Stimulated activated CD8-positive, alpha-beta memory T cell treated with anti-CD3 and anti-CD28 coated beads, Interleukin-15, amount 100 ng/mL, for 24 hours (primary cell): ENCODE data around the gene GLB1L.
"Not testable (repeated sequence)": the region's sequence is repeated elsewhere in the genome, so short reads cannot be mapped to it uniquely, and the experiment has no call there.

Experiments
- DNase-seq: peaks from one replicate; pipeline ENCODE4 v3.0.0-alpha.2; 2020; ENCODE audit warnings: low read depth

GLB1L gene

DNA sequence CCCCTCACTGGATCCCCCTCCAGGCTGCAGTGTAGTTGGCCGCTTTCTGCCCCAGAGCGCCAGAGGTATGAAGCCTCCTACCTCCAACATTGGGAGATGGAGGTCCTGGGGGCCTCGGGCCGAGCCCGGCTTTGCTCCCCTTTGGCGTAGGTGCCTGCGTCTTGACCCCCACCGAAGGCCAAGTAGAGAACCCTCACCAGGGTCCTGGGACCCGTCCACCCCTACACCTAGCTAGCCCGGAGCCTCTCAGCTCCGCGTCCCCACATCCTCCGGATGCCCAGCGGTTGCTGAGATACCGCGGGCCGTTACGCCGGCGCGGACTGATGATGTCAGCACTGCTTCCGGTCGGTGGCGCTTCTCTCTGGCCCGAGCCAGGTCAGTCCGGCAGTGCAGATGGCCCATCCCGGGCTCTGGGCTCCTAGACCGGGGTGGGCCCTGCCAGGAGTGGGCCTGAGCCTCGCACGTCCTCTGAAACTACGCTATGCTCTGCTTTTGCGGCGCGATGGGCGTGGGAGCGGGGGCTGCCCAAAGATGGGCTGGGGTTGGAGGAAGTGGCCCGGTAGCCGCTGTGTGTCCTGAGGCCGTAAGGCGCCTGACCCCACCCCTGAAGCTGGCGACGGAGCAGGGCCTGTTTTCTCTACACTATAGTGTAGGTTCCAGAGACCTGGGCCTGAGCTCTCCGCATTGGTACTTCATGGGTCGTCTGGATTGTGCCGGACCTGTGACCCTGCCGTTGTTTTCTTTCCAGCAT, at the start of gene GLB1L, which contains the start of gene STK16:
Gene GLB1L, minus strand, starts transcription at position 297 of the 751 bp plus-strand sequence. CDS start 1,871 bp downstream, outside the sequence.
Gene STK16, plus strand, starts transcription at position 332 of the 751 bp plus-strand sequence. CDS start 521 bp downstream, outside the sequence.
- DNase-seq: peak; percentile 95

DNA sequence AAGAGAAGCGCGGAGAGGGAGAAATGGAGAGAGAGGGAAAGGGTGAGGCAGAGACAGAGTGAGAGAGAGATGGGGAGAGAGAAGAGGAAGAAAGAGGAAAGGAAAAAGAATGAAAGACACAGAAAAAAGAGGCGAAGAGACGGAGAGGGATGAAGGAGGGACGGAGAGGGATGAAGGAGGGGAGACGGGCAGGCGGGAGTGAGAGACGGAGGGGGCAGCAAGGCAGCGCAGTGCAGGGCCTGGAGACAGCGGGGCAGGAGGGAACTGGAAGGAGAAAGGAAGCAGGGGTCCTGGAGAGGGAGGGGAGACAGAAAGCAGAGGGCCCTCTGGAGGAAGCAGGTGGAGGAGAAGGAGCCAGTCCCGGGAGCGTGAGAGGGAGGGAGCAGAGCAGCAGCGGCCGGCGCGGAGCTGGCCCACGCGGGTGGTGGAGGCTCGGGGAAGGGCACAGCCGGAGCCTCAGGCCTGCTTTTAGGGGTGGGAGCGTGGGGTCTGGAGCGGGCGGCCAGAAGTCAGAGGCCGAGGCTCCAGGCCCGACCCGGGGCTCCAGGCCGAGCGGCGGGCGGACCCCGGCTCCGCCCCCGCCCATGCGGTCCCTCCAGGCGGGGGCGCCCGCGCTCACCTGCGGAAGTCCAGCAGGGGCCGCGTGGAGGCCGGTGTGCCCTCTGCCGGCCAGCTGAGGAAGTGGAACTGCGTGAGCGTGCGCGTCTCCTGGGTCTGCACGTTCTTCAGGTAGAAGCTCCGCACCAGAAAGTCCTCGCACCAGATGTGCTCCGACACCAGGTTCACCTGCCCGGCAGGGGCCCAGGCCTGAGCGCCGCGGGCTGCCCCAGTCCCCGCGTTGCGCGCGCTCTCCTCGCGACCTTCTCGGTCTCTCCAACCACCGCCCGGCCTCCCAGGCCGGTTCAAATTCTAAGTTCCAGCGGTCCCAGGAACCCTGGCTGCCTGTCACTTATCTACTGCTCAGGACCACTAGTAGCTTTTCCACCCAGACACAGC, 49.4 kb upstream of the GLB1L start:
- peak; percentile 81 for DNase-seq

DNA sequence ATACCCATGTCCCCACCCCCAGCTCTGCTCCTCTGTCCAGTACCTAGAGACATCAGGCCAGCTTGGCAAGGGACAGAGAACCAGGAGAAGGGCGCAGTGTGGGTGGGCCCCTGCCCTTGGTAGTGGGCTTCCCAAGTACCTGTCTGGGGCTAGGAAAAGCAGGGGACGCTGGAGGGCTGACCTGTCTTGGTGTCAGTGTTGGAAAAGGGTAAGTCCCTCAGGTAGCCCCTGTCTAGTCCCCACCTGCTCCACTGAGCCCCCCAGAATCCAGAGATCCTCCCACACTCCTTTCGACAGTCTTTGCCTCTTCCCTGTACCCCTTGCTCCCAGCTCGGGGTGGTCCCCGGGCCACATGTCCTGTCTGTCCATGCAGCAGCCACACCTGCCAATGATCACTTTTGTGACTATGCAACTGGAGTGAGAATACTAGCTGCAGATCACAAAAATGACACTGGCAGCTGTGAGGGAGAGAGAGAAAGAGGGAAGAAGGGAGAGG, 48.5 kb upstream of the GLB1L start:
- no peak for DNase-seq

DNA sequence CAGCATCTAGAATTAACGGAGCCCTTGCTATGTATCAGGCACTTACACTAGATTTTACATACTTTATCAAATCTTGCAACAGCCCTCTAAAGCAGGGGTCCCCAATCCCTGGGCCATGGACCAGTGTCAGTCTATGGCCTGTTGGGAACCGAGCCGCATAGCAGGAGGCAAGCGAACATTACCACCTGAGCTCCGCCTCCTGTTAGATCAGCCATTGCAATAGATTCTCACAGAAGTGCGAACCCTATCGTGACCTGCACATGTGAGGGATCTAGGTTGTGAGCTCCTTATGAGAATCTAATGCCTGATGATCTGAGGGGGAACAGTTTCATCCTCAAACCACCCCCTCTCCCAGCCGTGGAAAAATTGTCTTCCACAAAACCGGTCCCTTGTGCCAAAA, 47.4 kb upstream of the GLB1L start:
- no peak for DNase-seq

DNA sequence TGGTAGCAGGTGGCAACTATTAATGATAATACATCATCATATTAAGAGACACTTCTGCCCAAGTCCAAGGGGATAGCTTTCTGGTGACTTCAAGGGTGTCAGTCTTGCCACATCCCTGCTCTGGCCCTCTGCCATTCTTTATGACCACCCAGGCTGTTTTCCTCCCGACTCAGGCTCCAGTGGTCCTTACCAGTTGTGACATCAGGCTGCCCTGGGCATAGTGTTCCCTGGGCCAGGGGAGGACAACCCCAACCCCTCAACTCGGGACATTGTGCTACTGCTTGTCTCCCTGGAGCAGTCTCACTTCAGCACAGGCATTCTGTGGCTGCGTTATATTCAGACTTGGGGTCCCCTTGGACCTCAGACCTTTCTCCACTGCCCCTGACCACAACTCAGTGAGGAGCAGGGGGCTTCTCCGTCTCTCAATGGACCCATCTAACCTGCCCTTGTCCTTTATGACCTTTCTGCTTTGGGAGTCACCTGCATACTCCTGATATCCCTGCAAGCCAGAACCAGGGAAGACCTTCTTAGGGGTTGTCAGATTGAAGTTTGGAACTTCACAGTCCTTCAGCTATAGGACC, 46.8 kb upstream of the GLB1L start:
- no peak for DNase-seq

DNA sequence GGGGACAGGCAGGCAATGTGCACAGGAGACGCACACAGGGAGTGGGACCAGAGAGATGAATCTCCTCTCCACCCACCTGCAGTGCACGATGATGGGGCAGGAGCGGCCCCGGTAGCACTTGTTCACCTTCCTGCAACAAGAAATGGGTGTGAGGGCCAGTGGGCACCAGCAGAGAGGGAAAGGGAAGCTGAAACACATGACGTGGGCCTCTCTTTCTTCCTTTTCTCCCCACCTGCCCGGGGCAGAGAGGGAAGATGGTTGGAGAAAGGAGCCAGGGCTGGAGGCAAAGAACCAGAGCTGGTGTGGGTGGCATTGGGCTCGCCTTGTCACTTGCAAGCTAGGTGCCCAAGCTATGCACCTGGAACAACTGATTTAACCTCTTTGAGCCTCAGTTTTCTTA, 46.1 kb upstream of the GLB1L start:
- DNase-seq: no peak

DNA sequence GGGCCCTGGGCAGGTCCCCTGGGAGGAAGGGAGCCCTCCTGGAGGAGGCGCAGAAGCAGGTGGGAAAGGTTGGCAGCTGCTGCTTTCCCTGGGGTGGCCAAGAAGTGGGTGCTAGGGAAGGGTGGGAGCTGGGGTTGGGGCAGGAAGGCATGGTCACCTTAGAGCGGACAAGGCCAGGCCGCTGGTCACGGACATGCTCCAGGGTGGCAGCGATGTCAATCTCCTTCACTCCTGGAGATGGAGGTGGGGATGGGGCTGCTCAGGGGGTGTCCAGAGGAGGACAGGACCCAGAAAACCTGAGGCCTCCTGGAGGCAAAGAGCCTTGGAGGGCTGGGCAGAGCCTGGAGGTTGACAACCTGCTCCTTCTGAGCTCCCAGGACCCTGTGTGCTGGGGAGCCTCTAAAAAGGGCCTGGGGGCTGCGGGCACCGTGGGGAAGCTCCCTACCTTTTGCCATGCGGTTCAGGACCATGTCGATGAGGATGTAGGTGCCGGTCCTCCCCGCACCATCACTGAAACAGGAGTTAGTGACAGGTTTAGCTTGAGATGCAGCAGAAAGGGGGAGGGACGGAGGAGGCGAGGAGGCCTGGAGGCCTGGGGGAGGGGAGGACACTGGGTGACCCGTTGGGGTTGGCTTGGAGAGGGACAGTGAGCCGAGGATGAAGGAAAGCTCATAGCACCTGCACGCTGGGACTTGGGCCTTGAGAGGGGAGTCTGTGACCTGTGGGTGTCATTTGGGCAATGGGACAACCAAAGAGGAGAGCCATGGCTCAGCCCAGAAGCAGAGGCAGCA, 45.3 kb upstream of the GLB1L start:
- DNase-seq: no peak

DNA sequence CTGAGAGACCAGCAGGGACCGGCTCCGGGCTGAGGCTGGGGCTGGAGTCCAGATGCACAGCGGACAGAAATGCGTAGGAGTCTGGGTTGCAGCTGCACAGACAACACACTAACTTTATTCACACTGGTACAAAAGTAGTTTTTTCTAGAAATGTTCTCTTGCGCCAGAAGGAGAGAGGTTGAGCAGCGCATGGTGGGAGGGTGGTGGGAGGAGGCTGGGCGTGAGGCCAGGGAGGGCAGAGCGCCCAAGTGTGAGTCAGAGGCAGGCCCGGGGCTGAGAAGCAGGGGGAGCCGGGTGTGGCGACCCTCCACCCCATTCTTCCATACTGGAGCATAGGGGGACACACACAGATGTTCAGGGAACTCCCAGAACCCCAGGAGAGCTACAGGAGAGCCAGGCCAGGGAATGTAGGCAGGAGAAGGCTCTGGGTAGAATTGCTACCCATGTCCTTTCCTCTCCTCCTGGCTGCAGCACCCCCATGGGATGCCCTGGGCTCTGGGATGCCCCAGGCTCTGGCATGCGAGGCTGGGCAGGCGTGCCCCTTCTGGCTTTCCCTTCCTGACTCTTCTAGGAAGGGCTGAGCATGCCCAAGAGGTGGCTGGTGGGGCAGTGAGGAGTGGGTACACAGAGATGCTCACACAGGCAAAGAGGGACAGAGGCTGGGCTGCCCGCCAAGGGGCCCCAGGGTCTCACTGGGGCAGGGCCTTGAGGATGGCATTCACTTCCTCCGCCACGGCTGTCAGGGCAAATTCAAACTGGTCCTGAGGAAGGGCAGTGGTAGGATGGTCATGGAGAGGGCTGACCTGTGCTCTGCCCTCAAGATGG, 44.5 kb upstream of the GLB1L start:
- no peak for DNase-seq

DNA sequence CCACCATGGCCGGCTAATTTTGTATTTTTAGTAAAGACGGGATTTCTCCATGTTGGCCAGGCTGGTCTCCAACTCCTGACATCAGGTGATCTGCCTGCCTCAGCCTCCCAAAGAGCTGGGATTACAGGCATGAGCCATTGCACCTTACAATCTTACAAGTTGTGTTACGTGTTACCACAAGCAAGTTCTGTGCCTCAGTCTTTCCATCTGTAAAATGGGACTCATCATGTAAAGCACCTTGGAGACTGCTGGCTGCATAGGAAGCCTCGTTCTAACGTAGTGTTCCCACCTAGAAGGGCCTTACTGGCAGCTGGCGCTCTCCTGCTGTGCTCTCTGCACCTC, 43.9 kb upstream of the GLB1L start:
- DNase-seq: no peak

DNA sequence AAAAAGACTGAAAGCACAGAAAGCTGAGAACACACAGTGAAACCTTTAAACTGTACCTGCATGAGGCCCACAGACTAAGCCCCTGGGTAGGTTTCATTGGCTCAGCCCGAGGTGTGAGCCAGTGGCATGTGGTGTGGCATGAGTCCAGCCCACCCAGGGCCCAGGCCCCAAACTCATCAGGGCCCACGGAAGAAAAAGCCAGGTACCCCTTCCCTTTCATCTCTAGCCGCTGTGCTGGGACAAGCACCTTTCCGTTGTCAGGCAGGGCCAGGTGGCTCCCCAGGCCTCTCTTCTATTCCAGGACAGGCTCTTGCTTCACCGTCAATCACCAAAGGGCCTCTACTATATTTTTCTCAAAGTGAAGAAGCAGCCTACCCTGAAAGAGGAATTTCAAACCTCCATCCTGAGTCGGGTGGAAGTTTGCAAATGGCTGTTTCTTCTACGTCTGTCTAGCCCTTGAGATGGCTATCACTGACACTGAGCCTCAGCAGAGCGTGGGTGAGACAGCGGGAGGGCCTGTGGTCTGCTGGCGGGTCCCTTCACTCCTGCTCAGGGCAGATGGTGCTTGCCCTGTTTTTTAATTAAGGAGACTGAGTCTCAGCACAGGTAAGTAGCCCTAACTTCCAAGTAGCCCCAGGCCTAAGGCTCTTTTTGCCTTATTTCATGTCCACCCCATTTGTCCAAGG, 42.5 kb upstream of the GLB1L start:
- no peak for DNase-seq

DNA sequence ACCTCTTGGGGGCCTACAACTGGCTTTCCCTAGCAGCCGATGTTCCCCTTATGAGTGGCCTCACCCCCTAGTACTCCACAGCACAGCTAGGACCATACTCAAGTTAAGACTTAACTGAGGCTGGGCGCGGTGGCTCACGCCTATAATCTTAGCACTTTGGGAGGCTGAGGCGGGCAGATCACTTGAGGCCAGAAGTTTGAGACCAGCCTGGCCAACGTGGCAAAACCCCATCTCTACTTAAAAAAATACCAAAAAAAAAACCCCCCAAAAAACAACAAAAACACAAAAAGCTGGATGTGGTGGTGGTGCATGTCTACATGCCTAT, 41.8 kb upstream of the GLB1L start:
- not testable (repeated sequence) for DNase-seq

DNA sequence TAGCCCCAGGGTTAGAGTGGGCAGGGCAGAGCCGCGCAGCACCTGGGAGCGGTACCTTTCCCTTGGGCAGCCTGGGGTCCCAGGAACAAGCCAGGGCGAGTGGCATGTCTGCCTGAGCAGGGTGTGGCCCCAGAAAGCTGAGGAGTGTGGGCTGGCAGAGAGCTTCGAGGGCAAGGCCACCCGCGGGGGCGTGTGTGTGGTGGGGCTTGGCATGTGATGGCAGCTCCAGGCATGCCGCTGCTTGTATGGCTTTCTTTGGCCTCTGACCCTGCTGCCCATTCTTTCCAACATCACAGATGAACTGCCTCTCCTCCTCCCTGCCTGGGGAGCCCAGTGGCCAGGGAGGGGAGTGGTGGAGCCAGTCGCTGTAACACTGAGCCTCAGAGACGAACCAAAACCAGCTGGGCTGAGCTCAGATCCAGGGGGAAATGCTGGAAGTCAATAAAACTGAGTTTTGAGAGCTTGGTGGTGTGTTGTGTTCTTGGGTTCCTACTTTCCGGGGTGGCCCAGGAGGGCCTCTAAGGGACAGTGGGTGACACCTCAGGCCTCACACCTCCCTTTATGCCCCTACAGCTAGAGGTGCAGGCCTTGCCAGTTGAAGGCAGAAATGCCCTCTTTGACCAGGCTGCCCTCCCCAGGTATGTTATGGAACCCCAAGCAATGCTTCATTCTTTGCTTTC, 41.3 kb upstream of the GLB1L start:
- no peak for DNase-seq

DNA sequence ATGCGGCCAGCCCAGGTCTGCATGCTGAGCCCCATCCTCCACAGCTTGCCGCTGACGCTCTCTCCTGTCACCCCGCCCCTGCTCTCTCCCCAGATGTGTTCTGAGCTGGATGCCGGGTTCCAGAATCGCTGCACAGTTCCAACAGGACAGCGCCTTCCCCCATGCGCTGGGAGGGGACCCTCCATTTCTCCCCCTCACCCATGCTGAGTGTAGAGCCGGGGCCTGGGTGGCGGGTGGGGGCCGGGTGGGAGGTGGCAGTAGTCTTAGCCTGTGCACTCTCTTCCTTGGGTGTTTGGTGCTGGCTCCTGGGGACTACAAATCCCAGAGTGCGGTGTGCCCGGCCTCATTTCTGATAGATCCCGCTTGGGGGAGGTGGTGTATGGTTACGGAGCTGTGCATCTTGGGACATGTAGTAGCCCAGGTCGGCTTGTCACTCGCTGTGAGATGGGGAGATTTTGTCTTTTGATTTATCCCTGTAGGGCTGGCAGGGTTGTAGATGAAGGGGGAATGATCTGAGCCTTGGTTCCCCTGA, 40.7 kb upstream of the GLB1L start:
- no peak for DNase-seq

DNA sequence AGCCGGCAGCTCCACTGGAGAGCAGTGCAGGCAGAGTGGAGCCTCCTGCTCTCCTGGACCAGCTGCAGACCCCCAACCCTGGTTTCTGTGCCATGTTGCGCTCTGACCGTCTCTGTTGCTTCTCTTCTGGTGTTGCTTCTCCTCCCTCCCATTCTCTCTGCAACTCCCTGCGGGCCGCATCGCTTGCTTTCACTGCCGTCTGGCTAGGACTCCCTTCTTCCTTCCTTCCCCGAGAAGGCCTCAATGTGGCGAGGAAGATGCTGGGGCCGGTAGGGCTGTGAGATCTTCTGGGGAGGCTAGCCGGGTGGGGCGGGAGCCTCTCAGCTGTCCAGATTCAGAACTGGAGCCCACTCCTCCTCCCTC, 40.1 kb upstream of the GLB1L start:
- DNase-seq: no peak

DNA sequence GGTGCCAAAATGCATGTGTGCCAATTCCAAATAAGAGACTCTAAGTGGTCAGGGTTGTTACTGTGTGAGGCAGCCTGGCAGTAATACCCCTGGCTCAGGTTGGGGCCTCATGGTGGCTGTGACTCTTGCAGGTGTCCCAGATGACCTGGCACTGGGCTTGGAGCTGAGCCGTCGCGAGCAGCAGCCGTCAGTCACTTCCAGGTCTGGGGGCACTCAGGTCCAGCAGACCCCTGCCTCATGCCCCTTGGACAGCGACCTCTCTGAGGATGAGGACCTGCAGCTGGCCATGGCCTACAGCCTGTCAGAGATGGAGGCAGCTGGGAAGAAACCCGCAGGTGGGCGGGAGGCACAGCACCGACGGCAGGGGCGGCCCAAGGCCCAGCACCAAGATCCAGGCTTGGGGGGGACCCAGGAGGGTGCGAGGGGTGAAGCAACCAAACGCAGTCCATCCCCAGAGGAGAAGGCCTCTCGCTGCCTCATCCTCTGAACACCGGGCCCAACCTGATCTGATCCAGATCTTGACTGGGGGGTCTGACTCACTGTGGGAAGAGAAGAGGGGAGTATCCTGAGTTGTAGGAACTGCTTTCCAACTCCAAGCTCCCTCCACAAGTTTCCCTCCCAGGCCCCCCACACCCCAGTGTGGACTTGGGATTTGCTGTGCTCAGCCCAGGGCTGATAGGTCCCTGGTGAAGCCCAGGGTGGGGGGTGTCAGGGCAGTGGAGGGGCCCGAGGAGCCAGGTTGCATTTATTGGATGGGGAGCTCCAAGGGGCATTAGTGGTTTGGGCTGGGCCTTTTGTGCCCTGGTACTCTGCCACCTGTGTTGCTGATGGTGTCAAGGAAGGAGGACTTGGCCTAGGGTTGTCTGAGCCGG, 39.5 kb upstream of the GLB1L start:
- DNase-seq: no peak

DNA sequence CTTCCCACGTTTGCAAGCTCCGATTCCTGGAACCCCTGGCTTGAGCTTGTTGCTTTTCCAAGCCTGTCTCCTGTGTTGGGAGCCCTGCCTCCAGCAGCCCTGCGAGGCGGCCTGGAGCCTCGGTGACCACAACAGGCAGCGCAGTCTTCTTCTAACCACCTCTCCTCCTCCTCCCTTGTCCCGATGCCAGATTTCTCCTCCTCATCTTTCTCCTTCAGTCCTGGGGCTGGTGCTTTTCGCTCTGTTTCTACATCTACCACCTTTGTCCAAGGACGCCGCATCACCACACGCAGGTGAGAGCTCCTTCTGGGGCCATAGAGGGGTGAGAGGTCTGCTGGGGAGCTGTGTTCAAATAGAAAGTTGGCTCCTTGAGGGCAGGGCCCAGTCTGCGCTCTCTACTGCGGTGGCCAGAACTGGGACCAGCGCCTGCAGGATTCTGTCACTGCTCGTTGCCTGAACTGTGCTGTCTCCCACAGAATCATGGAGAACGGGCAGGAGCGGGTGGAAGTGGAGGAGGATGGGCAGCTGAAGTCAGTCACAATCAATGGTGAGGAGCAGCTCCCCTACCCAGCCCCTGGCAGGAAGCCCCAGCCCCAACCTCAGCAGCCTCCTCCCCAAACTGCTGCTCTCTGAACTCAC, 37.8 kb upstream of the GLB1L start:
- DNase-seq: no peak

DNA sequence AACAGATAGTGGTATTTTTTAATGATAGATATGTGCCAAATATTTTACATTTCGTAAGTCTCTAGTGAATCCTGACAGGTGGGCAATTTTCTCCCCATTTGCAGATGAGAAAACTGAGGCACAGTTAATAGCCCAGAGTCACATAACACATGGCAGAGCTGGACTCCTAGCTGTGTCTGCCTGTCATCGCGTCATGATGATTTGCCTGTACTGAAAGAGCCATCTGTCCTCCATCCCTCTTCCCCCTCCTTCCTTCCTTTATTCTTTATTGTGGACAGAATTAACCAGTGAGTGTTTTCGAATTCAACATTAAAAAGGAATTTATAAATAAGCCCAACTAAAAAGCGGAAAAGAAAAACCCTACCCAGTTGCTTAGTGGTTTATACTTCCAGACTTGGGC, 37.1 kb upstream of the GLB1L start:
- no peak for DNase-seq

DNA sequence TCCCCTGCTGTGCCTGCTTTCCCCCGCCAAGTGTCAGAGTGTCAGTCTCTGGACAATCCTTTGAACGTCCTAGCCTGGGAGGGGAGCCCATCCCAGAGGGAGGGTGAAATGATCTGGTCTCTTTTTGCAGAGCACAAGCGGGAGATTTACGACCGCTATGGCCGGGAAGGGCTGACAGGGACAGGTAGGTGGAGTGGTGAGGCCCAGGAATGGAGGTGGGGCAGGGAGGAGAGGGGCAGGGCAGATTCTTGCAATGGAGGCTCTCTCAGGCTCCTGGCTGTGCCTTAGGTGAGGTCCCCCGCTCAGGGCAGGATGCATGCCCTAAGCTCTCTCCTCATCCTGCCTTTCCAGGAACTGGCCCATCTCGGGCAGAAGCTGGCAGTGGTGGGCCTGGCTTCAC, 36.3 kb upstream of the GLB1L start:
- DNase-seq: no peak
